HEK293T (cell line): ENCODE data around the gene MYBL2.

Experiments used
- ARNT ChIP-seq: fragments of 450-650 bp; IDR thresholded peaks from 2 replicates; pipeline ENCODE4 v1.6.1; 2017; ENCODE audit warnings: mild to moderate bottlenecking
- CTBP1 ChIP-seq: fragments of 450-650 bp; IDR thresholded peaks from 2 replicates; pipeline ENCODE4 v1.6.1; 2016; ENCODE audit warnings: borderline replicate concordance
- ELF4 ChIP-seq: fragments of 450-650 bp; IDR thresholded peaks from 2 replicates; pipeline ENCODE4 v1.6.1; 2017; ENCODE audit warnings: antibody characterized with exemption
- FOXA1 ChIP-seq: fragments of 450-650 bp; IDR thresholded peaks from 2 replicates; pipeline ENCODE4 v1.6.1; 2016; ENCODE audit warnings: mild to moderate bottlenecking
- FOXK2 ChIP-seq: fragments of 450-650 bp; IDR thresholded peaks from 2 replicates; pipeline ENCODE4 v1.6.1; 2016; ENCODE audit warnings: mild to moderate bottlenecking
- FOXM1 ChIP-seq: fragments of 450-650 bp; IDR thresholded peaks from 2 replicates; pipeline ENCODE4 v1.6.1; 2017; ENCODE audit warnings: mild to moderate bottlenecking, borderline replicate concordance
- L3MBTL2 ChIP-seq: fragments of 450-650 bp; conservative IDR thresholded peaks from 2 replicates; pipeline ENCODE4 v1.6.1; 2016; ENCODE audit warnings: mild to moderate bottlenecking
- LEF1 ChIP-seq: fragments of 450-650 bp; IDR thresholded peaks from 2 replicates; pipeline ENCODE4 v1.6.1; 2017; ENCODE audit warnings: mild to moderate bottlenecking, borderline replicate concordance
- NFRKB ChIP-seq: fragments of 450-650 bp; IDR thresholded peaks from 2 replicates; pipeline ENCODE4 v1.6.1; 2016; ENCODE audit warnings: mild to moderate bottlenecking, moderate library complexity
- SUZ12 ChIP-seq: fragments of 450-650 bp; IDR thresholded peaks from 2 replicates; pipeline ENCODE4 v1.6.1; 2016; ENCODE audit warnings: mild to moderate bottlenecking
- TARDBP ChIP-seq: fragments of 450-650 bp; IDR thresholded peaks from 2 replicates; pipeline ENCODE4 v1.6.1; 2016
- ZNF384 ChIP-seq: fragments of 450-650 bp; IDR thresholded peaks from 2 replicates; pipeline ENCODE4 v1.6.1; 2016

GRCh38 chr20:43724383-43724782 lies 57.5 kb downstream of the MYBL2 start:
- TF ChIP-seq ARNT, result no peak
- TF ChIP-seq NFRKB, result no peak
- TF ChIP-seq ZNF384, result no peak
- no peak for TF ChIP-seq FOXK2
- TF ChIP-seq CTBP1, result no peak
- TF ChIP-seq LEF1, result no peak
- no peak for TF ChIP-seq FOXA1
- TF ChIP-seq L3MBTL2, result no peak
- TF ChIP-seq FOXM1, result no peak
- TF ChIP-seq ELF4, result no peak
- TF ChIP-seq SUZ12, result no peak
- no peak for TF ChIP-seq TARDBP
